CD14-positive monocyte (primary cell): ENCODE data around the gene EVA1C. TPM values are rescaled to one million over a fixed set of nuclear protein-coding genes. Genes with fewer than 3 reads are reported as not detected.

Experiments
- DNase-seq, 3 donors: peaks; one replicate each; pipeline ENCODE4 v3.0.0-alpha.2; 2011 to 2022
- H2AFZ ChIP-seq: 2 replicates; pipeline ENCODE4 v1.6.0; 2012; ENCODE audit warnings: mild to moderate bottlenecking, low read depth, low read length, inconsistent platforms; ENCODE audit not compliant: insufficient read depth, poor library complexity, severe bottlenecking
- H3K27ac ChIP-seq, 2 donors: 1 replicate in 1 of 2; 2 replicates in 1 of 2; pipeline ENCODE4 v1.5.1; 2012 to 2013; ENCODE audit warnings: low read length in 2 of 2, control low read depth in 1 of 2, inconsistent platforms in 1 of 2, low read depth in 1 of 2, mild to moderate bottlenecking in 1 of 2
- H3K27me3 ChIP-seq, 2 donors: one replicate each; pipeline versions ENCODE4 v1.6.0 to v1.6.1; 2011 to 2013; ENCODE audit warnings: low read length in 2 of 2; ENCODE audit not compliant: control insufficient read depth in 2 of 2, insufficient read depth in 2 of 2
- H3K36me3 ChIP-seq, 2 donors: replicated peaks in 1 of 2; 1 replicate in 1 of 2; 2 replicates in 1 of 2; pipeline versions ENCODE4 v1.5.1 to v1.6.1; 2012 to 2013; ENCODE audit warnings: low read length in 2 of 2, control low read depth in 1 of 2, inconsistent platforms in 1 of 2, mild to moderate bottlenecking in 1 of 2; ENCODE audit not compliant: insufficient read depth in 2 of 2, control insufficient read depth in 1 of 2
- H3K4me1 ChIP-seq, 2 donors: 1 replicate in 1 of 2; 2 replicates in 1 of 2; pipeline versions ENCODE4 v1.5.1 to v1.6.1; 2012 to 2013; ENCODE audit warnings: low read length in 2 of 2, control low read depth in 1 of 2, inconsistent platforms in 1 of 2, mild to moderate bottlenecking in 1 of 2, moderate library complexity in 1 of 2; ENCODE audit not compliant: insufficient read depth in 2 of 2, control insufficient read depth in 1 of 2
- H3K4me2 ChIP-seq: replicated peaks from 2 replicates; pipeline ENCODE3; 2012; ENCODE audit warnings: low read length, moderate library complexity, mild to moderate bottlenecking; ENCODE audit not compliant: poor library complexity, severe bottlenecking; ENCODE audit errors: extremely low read depth
- H3K4me3 ChIP-seq, 3 experiments: fragments of 200-600 bp in 1 of 3; sonication (generic) in 1 of 3; replicated peaks in 1 of 3; 1 replicate in 2 of 3; 2 replicates in 1 of 3; pipeline ENCODE4 v1.5.1; 2011 to 2013; ENCODE audit warnings: low read length in 3 of 3, mild to moderate bottlenecking in 3 of 3, control low read depth in 2 of 3, low read depth in 2 of 3, inconsistent platforms in 1 of 3, moderate library complexity in 1 of 3
- H3K79me2 ChIP-seq: 2 replicates; pipeline ENCODE4 v1.6.0; 2012; ENCODE audit warnings: mild to moderate bottlenecking, control low read depth, inconsistent platforms, low read length, moderate library complexity; ENCODE audit not compliant: insufficient read depth
- H3K9ac ChIP-seq: 2 replicates; pipeline ENCODE4 v1.6.0; 2017; ENCODE audit warnings: low read length, mild to moderate bottlenecking; ENCODE audit not compliant: insufficient read depth, poor library complexity, severe bottlenecking
- H3K9me3 ChIP-seq, 2 donors: replicated peaks in 1 of 2; 1 replicate in 1 of 2; 2 replicates in 1 of 2; pipeline versions ENCODE4 v1.5.1 to v1.6.1; 2012 to 2013; ENCODE audit warnings: low read length in 2 of 2, control low read depth in 1 of 2; ENCODE audit not compliant: control insufficient read depth in 1 of 2, insufficient read depth in 1 of 2
- H4K20me1 ChIP-seq: 2 replicates; pipeline ENCODE4 v1.6.0; 2012; ENCODE audit warnings: mild to moderate bottlenecking, low read length, control low read depth, moderate library complexity; ENCODE audit not compliant: insufficient read depth
- H3K27ac Mint-ChIP-seq, 7 donors: one replicate each; pipeline ENCODE4 v1.8.0; 2020; ENCODE audit warnings: mild to moderate bottlenecking in 7 of 7, mixed read lengths in 7 of 7, moderate library complexity in 6 of 7, inconsistent platforms in 2 of 7
- H3K27me3 Mint-ChIP-seq, 3 donors: one replicate each; pipeline ENCODE4 v1.8.0; 2021 to 2022; ENCODE audit warnings: low read depth in 3 of 3, mild to moderate bottlenecking in 3 of 3, mixed read lengths in 3 of 3, moderate library complexity in 3 of 3, inconsistent platforms in 1 of 3
- H3K36me3 Mint-ChIP-seq, 2 donors: one replicate each; pipeline ENCODE4 v1.8.0; 2020; ENCODE audit warnings: mixed read lengths in 2 of 2, inconsistent platforms in 1 of 2, mild to moderate bottlenecking in 1 of 2
- H3K4me1 Mint-ChIP-seq: one replicate; pipeline ENCODE4 v1.8.0; 2020; ENCODE audit warnings: mild to moderate bottlenecking, mixed read lengths
- H3K4me3 Mint-ChIP-seq, 2 donors: one replicate each; pipeline ENCODE4 v1.8.0; 2020; ENCODE audit warnings: mild to moderate bottlenecking in 2 of 2, mixed read lengths in 2 of 2, moderate library complexity in 1 of 2
- H3K9me3 Mint-ChIP-seq, 7 donors: one replicate each; pipeline ENCODE4 v1.8.0; 2020 to 2022; ENCODE audit warnings: mixed read lengths in 7 of 7, mild to moderate bottlenecking in 6 of 7, moderate library complexity in 6 of 7, inconsistent platforms in 2 of 7
- CTCF ChIP-seq: fragments of 200-600 bp; IDR thresholded peaks from one replicate; pipeline ENCODE4 v1.8.0; 2022; ENCODE audit warnings: antibody characterized with exemption, mild to moderate bottlenecking
- WGBS: methylation state at CpG from one replicate; pipeline ENCODE4 v1.1.5; 2013; ENCODE audit warnings: missing lambda C conversion rate; ENCODE audit not compliant: insufficient coverage; 5-methylcytosine and 5-hydroxymethylcytosine counted together
- intact Hi-C, 2 donors: fragments of 100-400 bp; cut with micrococcal nuclease; formaldehyde crosslinking; loops; one replicate each; pipeline versions ENCODE4 v1.15.0 to v1.15.1; 2023
- polyA plus RNA-seq, 3 donors: library from polyadenylated mRNA; depleted of rRNA in 1 of 3; unstranded in 2 of 3; stranded (reverse) in 1 of 3; fragments of 300-500 nt in 2 of 3; fragments of >200 nt in 1 of 3; fragmentation: Illumina TruSeq in 2 of 3; gene quantifications; 1 replicate in 2 of 3; 2 replicates in 1 of 3; pipeline ENCODE4 v1.2.3, GENCODE V29; 2012 to 2021

EVA1C gene
- polyA plus RNA-seq, 3 donors: 0.37 to 0.73 (median 0.63) TPM

DNA sequence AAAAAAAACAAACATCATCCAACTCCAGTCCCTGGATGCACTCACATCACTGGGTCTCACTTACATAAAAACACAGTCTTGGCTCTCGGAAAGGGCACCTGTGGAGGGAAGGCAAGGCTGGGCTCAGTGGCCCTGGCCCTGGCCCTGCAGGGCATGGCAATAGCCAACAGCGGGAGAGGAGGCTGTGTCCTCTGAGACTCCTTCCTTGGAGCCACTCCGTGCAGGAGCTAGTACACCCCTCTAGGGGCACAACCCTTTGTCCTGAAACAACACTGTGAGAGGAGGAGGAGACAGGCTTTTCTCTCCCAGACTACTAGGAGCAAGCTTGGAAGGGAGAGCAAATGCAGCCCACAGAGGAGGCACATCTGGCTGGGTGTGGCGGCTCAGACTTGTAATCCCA lies 47.7 kb upstream of the EVA1C start:
- peak overlapping the region in 5 of 7 donors; percentile 27 to 75 (median 63) for H3K27ac Mint-ChIP-seq
- peaks cover 0 to 2% (median 0%) of the 10 kb centered on the region in 3 donors for H3K27me3 Mint-ChIP-seq
- TF ChIP-seq CTCF: no peak
- H3K9me3 ChIP-seq: no peaks in the 10 kb centered on the region
- H3K4me3 Mint-ChIP-seq: no peak overlapping the region
- H3K4me3 ChIP-seq: no peak overlapping the region
- 100% methylated on average over 1 of the region's 4 CpGs for WGBS
- H3K79me2 ChIP-seq: no peaks in the 10 kb centered on the region
- H3K4me1 Mint-ChIP-seq: peaks cover 3% of the 10 kb centered on the region
- no peak overlapping the region for H3K4me2 ChIP-seq
- H3K36me3 Mint-ChIP-seq: peaks cover 84 to 91% of the 10 kb centered on the region in 2 donors
- H3K27ac ChIP-seq: peak overlapping the region in 1 of 2 donors; percentile 31
- peaks cover 83 to 94% of the 10 kb centered on the region in 2 donors for H3K36me3 ChIP-seq
- no peaks in the 10 kb centered on the region for H3K4me1 ChIP-seq
- H3K9me3 Mint-ChIP-seq: no peaks in the 10 kb centered on the region
- H3K27me3 ChIP-seq: no peaks in the 10 kb centered on the region
- H2AFZ ChIP-seq: no peak overlapping the region
- intact Hi-C loops: no loop called here
- H4K20me1 ChIP-seq: no peaks in the 10 kb centered on the region
- DNase-seq: no peak
- H3K9ac ChIP-seq: no peak overlapping the region

DNA sequence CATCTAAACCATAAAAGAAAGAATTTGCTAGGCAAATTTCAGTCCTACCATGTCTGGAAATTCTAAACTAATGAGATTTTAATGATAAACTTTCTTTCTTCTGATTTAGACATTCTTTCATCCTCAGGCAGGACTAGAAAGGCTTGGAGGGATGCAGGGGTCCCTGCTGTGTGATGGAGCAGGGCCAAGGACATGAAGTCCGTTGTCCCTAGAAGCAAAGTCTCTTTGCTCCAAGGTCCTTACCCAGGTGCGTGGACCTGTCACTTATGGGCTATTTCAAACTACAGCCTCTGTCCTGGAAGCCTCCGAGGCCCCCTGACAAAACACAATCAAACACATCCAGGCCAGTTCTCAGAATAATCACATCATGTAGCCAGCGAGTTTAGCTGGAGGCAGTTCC lies 46.3 kb upstream of the EVA1C start:
- Histone ChIP-seq H3K4me3 (no peak overlapping the region), H3K4me2 (no peak overlapping the region), H3K9me3 (no peaks in the 10 kb centered on the region), H3K9ac (no peak overlapping the region), H3K27ac (no peak overlapping the region), H3K79me2 (peaks cover 3% of the 10 kb centered on the region), H2AFZ (no peak overlapping the region), H3K4me1 (peaks cover under 1 to 5% of the 10 kb centered on the region in 2 donors), H3K27me3 (no peaks in the 10 kb centered on the region), H3K36me3 (peaks cover 69 to 83% of the 10 kb centered on the region in 2 donors), H4K20me1 (no peaks in the 10 kb centered on the region)
- Mint-ChIP-seq H3K4me3 (no peak overlapping the region), H3K27ac (no peak overlapping the region), H3K4me1 (peaks cover 8% of the 10 kb centered on the region), H3K9me3 (no peaks in the 10 kb centered on the region), H3K27me3 (no peaks in the 10 kb centered on the region), H3K36me3 (peaks cover 74 to 79% of the 10 kb centered on the region in 2 donors)
- 96% methylated on average over 3 of the region's 4 CpGs for WGBS
- TF ChIP-seq CTCF: no peak
- DNase-seq: no peak
- intact Hi-C loops: no loop called here
